ENCODE data around the gene ROBO1.

The ROBO1 gene

GRCh38 chr3:79467721-79468120 is 300.1 kb downstream of the ROBO1 start:
- no peak for DNase-seq (ENCODE audit: low read depth)
- TF ChIP-seq, protein P1, sequence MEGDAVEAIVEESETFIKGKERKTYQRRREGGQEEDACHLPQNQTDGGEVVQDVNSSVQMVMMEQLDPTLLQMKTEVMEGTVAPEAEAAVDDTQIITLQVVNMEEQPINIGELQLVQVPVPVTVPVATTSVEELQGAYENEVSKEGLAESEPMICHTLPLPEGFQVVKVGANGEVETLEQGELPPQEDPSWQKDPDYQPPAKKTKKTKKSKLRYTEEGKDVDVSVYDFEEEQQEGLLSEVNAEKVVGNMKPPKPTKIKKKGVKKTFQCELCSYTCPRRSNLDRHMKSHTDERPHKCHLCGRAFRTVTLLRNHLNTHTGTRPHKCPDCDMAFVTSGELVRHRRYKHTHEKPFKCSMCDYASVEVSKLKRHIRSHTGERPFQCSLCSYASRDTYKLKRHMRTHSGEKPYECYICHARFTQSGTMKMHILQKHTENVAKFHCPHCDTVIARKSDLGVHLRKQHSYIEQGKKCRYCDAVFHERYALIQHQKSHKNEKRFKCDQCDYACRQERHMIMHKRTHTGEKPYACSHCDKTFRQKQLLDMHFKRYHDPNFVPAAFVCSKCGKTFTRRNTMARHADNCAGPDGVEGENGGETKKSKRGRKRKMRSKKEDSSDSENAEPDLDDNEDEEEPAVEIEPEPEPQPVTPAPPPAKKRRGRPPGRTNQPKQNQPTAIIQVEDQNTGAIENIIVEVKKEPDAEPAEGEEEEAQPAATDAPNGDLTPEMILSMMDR (conservative IDR thresholded peaks at IDR 0.05; ENCODE audit: control insufficient read depth, insufficient read depth, low read depth, low read length) = no peak
- no peak overlapping the region for H3K4me3 ChIP-seq (ENCODE audit: control insufficient read depth, low read depth, low read length)

DNA sequence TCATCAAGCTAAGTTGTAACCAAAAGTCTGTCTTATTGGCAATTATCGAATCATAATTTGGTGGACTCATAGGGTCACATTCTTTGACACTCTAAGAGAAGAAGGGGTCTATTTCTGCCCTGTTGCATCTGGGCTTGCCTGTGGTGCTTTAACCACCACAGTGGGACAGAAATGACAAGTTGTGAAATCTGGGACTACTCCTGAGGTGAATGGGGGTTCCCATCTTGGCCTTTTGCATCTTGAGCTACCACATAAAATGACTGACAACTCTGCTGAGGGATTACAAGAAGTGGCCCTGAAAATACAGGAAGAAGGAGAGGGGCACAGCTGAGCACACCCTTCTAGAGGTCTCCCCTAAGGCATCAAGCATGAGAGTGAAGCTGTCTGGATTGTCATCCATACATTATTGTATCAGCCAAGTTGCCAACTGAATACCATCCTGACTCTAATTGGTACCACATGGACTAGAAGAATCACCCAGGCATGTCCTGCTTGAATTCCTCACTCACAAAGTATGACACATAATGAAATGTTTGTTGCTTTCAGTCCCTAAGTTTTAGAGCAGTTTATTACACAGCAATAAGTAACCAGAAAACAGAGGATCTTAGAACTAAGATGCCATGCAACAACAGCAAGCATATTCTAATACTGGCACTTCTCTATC is 306.5 kb downstream of the ROBO1 start:
- H3K4me3 ChIP-seq (ENCODE audit: control insufficient read depth, low read depth, low read length) = no peak overlapping the region
- no peak for DNase-seq (ENCODE audit: low read depth)
- TF ChIP-seq, protein P1 (conservative IDR thresholded peaks at IDR 0.05; ENCODE audit: control insufficient read depth, insufficient read depth, low read depth, low read length) = no peak

GRCh38 chr3:79453600-79453999 is 314.2 kb downstream of the ROBO1 start:
- no peak for DNase-seq (ENCODE audit: low read depth)
- TF ChIP-seq, protein P1 (conservative IDR thresholded peaks at IDR 0.05; ENCODE audit: control insufficient read depth, insufficient read depth, low read depth, low read length) = no peak

GRCh38 chr3:79436387-79436786 is 331.4 kb downstream of the ROBO1 start:
- no peak overlapping the region for H3K4me3 ChIP-seq (ENCODE audit: control insufficient read depth, low read depth, low read length)
- TF ChIP-seq, protein P1 (conservative IDR thresholded peaks at IDR 0.05; ENCODE audit: control insufficient read depth, insufficient read depth, low read depth, low read length) = no peak
- no peak for DNase-seq (ENCODE audit: low read depth)

More at GRCh38 chr3:79453600-79453999, 314.2 kb downstream of the ROBO1 start:
- no peak overlapping the region for H3K4me3 ChIP-seq (ENCODE audit: control insufficient read depth, low read depth, low read length)

DNA sequence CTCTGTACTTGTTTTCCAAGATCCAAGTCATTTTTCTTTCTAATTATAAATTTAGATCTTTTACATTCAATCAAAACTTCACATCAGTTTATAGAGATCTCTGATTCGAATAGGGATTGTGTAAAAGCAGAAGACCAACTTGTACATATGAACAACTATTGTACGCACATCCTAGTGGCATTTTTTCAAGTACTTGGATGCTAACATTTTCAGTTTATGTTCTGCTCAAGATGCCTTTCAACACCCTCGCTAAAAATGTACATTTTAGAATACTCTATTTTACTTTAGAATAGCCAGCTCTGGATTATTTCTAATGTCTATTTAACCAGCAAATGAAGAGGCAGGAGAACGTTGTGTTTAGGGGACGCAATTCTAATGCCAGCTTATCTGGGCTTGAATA is 340.7 kb downstream of the ROBO1 start:
- TF ChIP-seq, protein P1 (conservative IDR thresholded peaks at IDR 0.05; ENCODE audit: control insufficient read depth, insufficient read depth, low read depth, low read length) = no peak
- no peak for DNase-seq (ENCODE audit: low read depth)
- no peak overlapping the region for H3K4me3 ChIP-seq (ENCODE audit: control insufficient read depth, low read depth, low read length)

DNA sequence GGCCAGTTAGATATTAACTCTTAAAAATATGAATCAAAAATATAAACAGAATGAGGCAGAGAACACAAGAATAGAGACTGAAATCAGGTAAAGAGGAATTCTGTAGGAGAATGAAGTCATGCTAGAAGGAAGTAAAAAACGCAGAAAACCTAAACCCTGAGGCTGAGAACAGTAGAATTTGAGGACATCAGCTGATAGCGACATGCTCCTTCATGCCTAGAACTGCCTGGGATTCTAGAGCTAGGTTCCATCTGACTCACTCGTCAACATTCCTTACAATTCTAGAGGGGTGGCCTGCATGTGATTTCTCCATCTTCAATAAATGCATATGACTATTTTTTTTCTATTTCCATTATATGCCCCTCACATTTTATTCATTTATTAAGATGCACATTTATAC is 343.0 kb downstream of the ROBO1 start:
- TF ChIP-seq, protein P1 (conservative IDR thresholded peaks at IDR 0.05; ENCODE audit: control insufficient read depth, insufficient read depth, low read depth, low read length) = no peak
- DNase-seq (ENCODE audit: low read depth) = no peak
- no peak overlapping the region for H3K4me3 ChIP-seq (ENCODE audit: control insufficient read depth, low read depth, low read length)
